Esophagus muscularis mucosa (tissue), 4 donors: ENCODE results near the gene STRN3.

Experiments used
- EP300 ChIP-seq: sonication (generic); formaldehyde crosslinking; IDR thresholded peaks from one replicate; pipeline ENCODE4 v1.6.1; 2017; ENCODE audit warnings: antibody characterized with exemption
- POLR2A ChIP-seq: fragments of 450-650 bp; IDR thresholded peaks from one replicate; pipeline ENCODE4 v1.6.1; 2017; ENCODE audit warnings: antibody characterized with exemption, moderate library complexity, mild to moderate bottlenecking, low read depth
- POLR2AphosphoS5 ChIP-seq, 2 donors: sonication (generic); formaldehyde crosslinking; IDR thresholded peaks; one replicate each; pipeline ENCODE4 v1.6.1; 2017; ENCODE audit warnings: antibody characterized with exemption in 2 of 2
- TF ChIP-seq, protein P1 (sequence below), 3 experiments: fragments of 200-600 bp in 2 of 3; fragments of 450-650 bp in 1 of 3; sonication (generic) in 2 of 3; IDR thresholded peaks; one replicate each; pipeline ENCODE4 v1.5.1; 2017 to 2019; ENCODE audit warnings: antibody characterized with exemption in 3 of 3, mild to moderate bottlenecking in 2 of 3, moderate library complexity in 1 of 3

DNA sequence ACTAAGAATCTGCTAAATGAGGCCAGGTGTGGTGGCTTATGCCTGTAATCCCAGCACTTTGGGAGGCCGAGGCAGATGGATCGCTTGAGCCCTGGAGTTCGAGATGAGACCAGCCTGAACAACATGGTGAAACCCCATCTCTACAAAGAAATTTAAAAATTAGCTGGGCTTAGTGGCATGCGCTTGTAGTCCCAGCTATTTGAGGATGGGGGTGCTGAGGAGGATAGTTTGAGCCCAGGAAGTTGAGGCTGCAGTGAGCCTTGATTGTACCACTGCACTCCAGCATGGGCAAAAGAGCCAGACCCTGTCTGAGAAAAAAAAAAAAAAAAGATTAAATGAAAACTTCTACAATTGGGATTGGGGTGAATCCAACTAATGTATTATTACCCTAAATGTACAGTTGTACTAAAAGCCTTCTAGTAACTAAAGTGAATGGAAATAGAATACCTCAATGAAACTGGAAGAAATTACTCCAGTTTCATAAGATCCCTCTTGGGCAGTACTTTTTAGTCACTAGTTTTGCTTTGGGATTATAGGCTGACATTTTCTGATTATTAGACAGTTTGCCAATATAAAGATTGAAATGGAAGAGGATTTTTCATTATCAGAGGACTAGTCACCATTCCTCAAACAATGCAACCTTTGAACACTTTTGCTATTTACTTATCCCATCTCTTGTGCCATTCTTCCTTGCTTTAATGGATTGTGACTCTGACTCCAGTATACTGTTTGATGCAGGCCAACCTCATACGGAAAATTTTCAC is 137.5 kb downstream of the STRN3 start:
- TF ChIP-seq, protein P1, sequence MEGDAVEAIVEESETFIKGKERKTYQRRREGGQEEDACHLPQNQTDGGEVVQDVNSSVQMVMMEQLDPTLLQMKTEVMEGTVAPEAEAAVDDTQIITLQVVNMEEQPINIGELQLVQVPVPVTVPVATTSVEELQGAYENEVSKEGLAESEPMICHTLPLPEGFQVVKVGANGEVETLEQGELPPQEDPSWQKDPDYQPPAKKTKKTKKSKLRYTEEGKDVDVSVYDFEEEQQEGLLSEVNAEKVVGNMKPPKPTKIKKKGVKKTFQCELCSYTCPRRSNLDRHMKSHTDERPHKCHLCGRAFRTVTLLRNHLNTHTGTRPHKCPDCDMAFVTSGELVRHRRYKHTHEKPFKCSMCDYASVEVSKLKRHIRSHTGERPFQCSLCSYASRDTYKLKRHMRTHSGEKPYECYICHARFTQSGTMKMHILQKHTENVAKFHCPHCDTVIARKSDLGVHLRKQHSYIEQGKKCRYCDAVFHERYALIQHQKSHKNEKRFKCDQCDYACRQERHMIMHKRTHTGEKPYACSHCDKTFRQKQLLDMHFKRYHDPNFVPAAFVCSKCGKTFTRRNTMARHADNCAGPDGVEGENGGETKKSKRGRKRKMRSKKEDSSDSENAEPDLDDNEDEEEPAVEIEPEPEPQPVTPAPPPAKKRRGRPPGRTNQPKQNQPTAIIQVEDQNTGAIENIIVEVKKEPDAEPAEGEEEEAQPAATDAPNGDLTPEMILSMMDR (IDR thresholded peaks at IDR 0.05) = no peak
- TF ChIP-seq POLR2AphosphoS5 (IDR thresholded peaks at IDR 0.05) (no peak), POLR2A (no peak), EP300 (no peak)
